DND-41 (cell line): ENCODE data around the gene SCGB1C2.
"Not testable (repeated sequence)": the region's sequence is repeated elsewhere in the genome, so short reads cannot be mapped to it uniquely, and the experiment has no call there.

Source experiments
- ATAC-seq: fragments of 200-7000 bp; cut with Tn5 transposase; 3 replicates; pipeline ENCODE4 v1.9.1; 2021; ENCODE audit warnings: low read depth; ENCODE audit not compliant: insufficient read depth
- DNase-seq: peaks from one replicate; pipeline ENCODE4 v3.0.0-alpha.2; 2020
- H2AFZ ChIP-seq: 2 replicates; pipeline ENCODE4 v1.6.0; 2012; ENCODE audit warnings: low read depth, low read length
- H3K27ac ChIP-seq: 2 replicates; pipeline ENCODE4 v1.5.1; 2012; ENCODE audit warnings: low read length, inconsistent platforms
- H3K27me3 ChIP-seq: fragments of 200-600 bp; sonication (generic); 2 replicates; pipeline ENCODE4 v1.6.0; 2012; ENCODE audit warnings: low read length, mild to moderate bottlenecking, inconsistent platforms; ENCODE audit not compliant: insufficient read depth, poor library complexity
- H3K36me3 ChIP-seq: 2 replicates; pipeline ENCODE4 v1.5.1; 2012; ENCODE audit warnings: low read length, inconsistent platforms; ENCODE audit not compliant: insufficient read depth
- H3K4me1 ChIP-seq: 2 replicates; pipeline ENCODE4 v1.5.1; 2012; ENCODE audit warnings: mild to moderate bottlenecking, low read length; ENCODE audit not compliant: insufficient read depth
- H3K4me2 ChIP-seq: 2 replicates; pipeline ENCODE4 v1.6.0; 2012; ENCODE audit warnings: mild to moderate bottlenecking, moderate library complexity, low read length, inconsistent platforms; ENCODE audit not compliant: insufficient read depth
- H3K4me3 ChIP-seq, 2 experiments: fragments of 200-600 bp in 1 of 2; shearing (Covaris generic) in 1 of 2; 2 replicates each; pipeline ENCODE4 v1.5.1; 2012 to 2016; ENCODE audit warnings: inconsistent platforms in 2 of 2, low read length in 2 of 2, mild to moderate bottlenecking in 2 of 2, low read depth in 1 of 2, moderate library complexity in 1 of 2
- H3K79me2 ChIP-seq: 2 replicates; pipeline ENCODE4 v1.6.0; 2012; ENCODE audit warnings: low read length, inconsistent platforms; ENCODE audit not compliant: insufficient read depth
- H3K9ac ChIP-seq: 2 replicates; pipeline ENCODE4 v1.6.0; 2012; ENCODE audit warnings: low read depth, mild to moderate bottlenecking, inconsistent platforms, low read length, moderate library complexity
- H3K9me3 ChIP-seq: 2 replicates; pipeline ENCODE4 v1.5.1; 2012; ENCODE audit warnings: low read length, moderate library complexity, mild to moderate bottlenecking, inconsistent platforms; ENCODE audit not compliant: insufficient read depth, severe bottlenecking
- H4K20me1 ChIP-seq: 2 replicates; pipeline ENCODE4 v1.6.0; 2012; ENCODE audit warnings: low read length; ENCODE audit not compliant: insufficient read depth
- EZH2 ChIP-seq: IDR thresholded peaks from 3 replicates; pipeline ENCODE4 v1.6.1; 2012; ENCODE audit warnings: borderline replicate concordance, low read depth, mild to moderate bottlenecking, moderate library complexity, low read length, inconsistent platforms; ENCODE audit not compliant: severe bottlenecking
- TF ChIP-seq, protein P1 (sequence below): IDR thresholded peaks from 2 replicates; pipeline ENCODE4 v1.5.1; 2012; ENCODE audit warnings: borderline replicate concordance, low read length, moderate library complexity, mild to moderate bottlenecking; ENCODE audit not compliant: poor library complexity, severe bottlenecking; ENCODE audit errors: extremely low read depth

Gene SCGB1C2

DNA sequence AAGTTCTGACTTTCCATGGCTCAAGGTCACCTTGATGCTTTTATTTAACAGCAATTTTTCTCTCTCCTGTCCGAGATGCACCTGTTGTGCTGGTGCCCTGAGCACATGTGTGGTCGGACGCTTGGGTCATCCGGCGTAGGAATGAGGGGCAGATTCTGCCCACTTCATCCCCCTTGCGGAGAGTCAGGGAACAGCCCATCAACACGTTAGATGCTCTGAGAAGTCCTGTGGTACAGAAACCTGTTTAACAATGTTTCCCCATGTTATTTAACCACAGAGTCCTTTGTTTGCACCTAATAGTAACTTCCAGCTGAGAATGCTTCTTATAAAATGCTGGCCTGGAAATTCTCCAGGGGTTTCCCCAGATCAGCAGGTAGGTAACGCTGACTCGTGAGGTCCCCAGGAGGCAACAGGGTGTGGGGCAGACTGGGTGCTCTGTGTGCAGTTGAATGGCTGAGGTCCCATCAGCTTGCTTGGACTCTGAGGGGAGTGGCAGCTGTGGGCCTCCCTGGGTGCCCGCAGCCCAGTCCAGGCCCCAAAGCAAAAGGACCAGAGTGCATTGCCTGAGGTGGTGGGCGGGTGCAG, 26.2 kb downstream of the SCGB1C2 start:
- Histone ChIP-seq H3K4me2 (no peak overlapping the region), H3K27ac (no peak overlapping the region), H3K4me1 (no peaks in the 10 kb centered on the region), H3K27me3 (no peaks in the 10 kb centered on the region), H3K9ac (no peak overlapping the region), H3K79me2 (no peaks in the 10 kb centered on the region), H3K36me3 (no peaks in the 10 kb centered on the region), H2AFZ (no peak overlapping the region), H3K9me3 (no peaks in the 10 kb centered on the region), H4K20me1 (no peaks in the 10 kb centered on the region; the same call in 1 of the 2 replicates), H3K4me3 (no peak overlapping the region)
- TF ChIP-seq, protein P1, sequence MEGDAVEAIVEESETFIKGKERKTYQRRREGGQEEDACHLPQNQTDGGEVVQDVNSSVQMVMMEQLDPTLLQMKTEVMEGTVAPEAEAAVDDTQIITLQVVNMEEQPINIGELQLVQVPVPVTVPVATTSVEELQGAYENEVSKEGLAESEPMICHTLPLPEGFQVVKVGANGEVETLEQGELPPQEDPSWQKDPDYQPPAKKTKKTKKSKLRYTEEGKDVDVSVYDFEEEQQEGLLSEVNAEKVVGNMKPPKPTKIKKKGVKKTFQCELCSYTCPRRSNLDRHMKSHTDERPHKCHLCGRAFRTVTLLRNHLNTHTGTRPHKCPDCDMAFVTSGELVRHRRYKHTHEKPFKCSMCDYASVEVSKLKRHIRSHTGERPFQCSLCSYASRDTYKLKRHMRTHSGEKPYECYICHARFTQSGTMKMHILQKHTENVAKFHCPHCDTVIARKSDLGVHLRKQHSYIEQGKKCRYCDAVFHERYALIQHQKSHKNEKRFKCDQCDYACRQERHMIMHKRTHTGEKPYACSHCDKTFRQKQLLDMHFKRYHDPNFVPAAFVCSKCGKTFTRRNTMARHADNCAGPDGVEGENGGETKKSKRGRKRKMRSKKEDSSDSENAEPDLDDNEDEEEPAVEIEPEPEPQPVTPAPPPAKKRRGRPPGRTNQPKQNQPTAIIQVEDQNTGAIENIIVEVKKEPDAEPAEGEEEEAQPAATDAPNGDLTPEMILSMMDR, result no peak
- no peak for TF ChIP-seq EZH2
- DNase-seq (no peak), ATAC-seq (no peak)

DNA sequence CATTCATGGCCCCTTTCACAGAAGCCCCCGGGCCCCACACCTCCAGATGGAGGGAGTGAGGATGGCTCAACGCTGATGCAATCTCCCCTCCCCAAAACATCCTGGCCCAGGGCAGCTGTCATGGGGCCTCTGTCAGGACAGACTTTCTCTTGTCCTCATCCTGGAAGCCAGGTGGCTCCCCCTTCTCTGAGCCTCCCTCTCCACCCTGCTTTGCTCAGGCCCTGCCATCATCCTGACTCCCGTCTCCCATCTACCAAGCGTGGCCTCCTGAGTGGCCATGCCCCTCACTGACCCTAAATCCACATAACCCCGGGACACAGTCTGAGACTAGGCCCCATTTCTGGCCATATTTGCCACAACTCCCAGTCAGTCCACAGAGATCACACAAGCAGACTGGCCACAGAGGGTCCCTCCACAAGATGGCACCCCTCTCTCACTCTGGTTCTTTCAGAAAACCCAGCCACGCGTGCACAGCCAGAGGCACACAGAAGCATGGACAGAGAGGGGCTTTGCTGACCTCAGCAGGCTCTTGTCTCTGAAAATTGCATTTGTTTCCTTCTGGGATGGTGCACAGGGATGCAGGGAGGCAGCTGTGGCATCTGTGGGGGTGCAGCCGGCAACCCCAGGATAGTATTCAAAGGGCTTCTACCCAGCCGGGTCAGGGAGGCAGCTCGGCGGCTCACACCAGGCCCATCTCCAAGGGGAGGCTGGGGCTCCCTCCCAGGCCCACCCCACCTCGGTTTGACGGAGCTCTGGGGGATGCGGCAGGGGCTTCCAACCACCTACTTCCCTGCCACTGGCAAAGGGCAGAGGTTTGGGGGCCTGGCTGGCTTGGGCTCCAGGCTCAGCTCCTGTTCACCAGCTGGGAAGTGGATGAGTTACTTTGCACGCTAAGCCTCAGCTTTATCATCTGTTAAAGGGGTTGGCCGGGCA, 27.2 kb downstream of the SCGB1C2 start:
- Histone ChIP-seq H2AFZ (no peak overlapping the region), H3K27ac (no peak overlapping the region), H4K20me1 (no peaks in the 10 kb centered on the region; the same call in 1 of the 2 replicates), H3K4me1 (no peaks in the 10 kb centered on the region), H3K9me3 (no peaks in the 10 kb centered on the region), H3K27me3 (no peaks in the 10 kb centered on the region), H3K9ac (no peak overlapping the region), H3K4me3 (no peak overlapping the region), H3K79me2 (no peaks in the 10 kb centered on the region), H3K4me2 (no peak overlapping the region), H3K36me3 (no peaks in the 10 kb centered on the region)
- DNase-seq, result peak; percentile 10
- no peak for ATAC-seq
- TF ChIP-seq, protein P1, result peak; percentile 57
- TF ChIP-seq EZH2, result no peak

GRCh38 chr17:165939-166338, 28.6 kb downstream of the SCGB1C2 start:
- Histone ChIP-seq H3K9me3 (no peaks in the 10 kb centered on the region), H3K9ac (no peak overlapping the region), H3K36me3 (no peaks in the 10 kb centered on the region), H3K27me3 (no peaks in the 10 kb centered on the region), H3K4me2 (no peak overlapping the region), H3K79me2 (no peaks in the 10 kb centered on the region), H2AFZ (no peak overlapping the region), H3K27ac (no peak overlapping the region), H3K4me3 (no peak overlapping the region), H3K4me1 (no peaks in the 10 kb centered on the region), H4K20me1 (peaks cover 4% of the 10 kb centered on the region; the same call in 1 of the 2 replicates)
- no peak for DNase-seq
- TF ChIP-seq EZH2, result no peak
- TF ChIP-seq, protein P1, result no peak
- ATAC-seq, result no peak

GRCh38 chr17:168614-169013, 31.2 kb downstream of the SCGB1C2 start:
- H3K4me1 ChIP-seq, H2AFZ ChIP-seq, H3K79me2 ChIP-seq, H3K27ac ChIP-seq, H3K4me2 ChIP-seq, H3K27me3 ChIP-seq, H3K9me3 ChIP-seq, H3K4me3 ChIP-seq, H4K20me1 ChIP-seq, ATAC-seq, H3K36me3 ChIP-seq, H3K9ac ChIP-seq, DNase-seq: not testable (repeated sequence)
